Measurements from ENCODE around the gene GPR137C. TPM values are rescaled to one million over a fixed set of nuclear protein-coding genes. Genes with fewer than 3 reads are reported as not detected.

The GPR137C gene
- total RNA-seq, 4 donors from 2014 or later: 0.22 to 1.2 (median 0.71) TPM

GRCh38 chr14:52656905-52657304, 104.3 kb downstream of the GPR137C start:
- no peak overlapping the region for H3K4me3 ChIP-seq
- TF ChIP-seq CTCF (IDR thresholded peaks at IDR 0.05): no peak
- TF ChIP-seq POLR2A (IDR thresholded peaks at IDR 0.05): no peak
- no peak for TF ChIP-seq EP300 (IDR thresholded peaks at IDR 0.05)
- H3K27me3 ChIP-seq: no peaks in the 10 kb centered on the region
- H3K36me3 ChIP-seq: peaks cover 0 to 41% (median 0%) of the 10 kb centered on the region in 3 donors
- DNase-seq (ENCODE audit: low spot score in 2 of 2): no peak
- no peaks in the 10 kb centered on the region for H3K9me3 ChIP-seq
- no peaks in the 10 kb centered on the region for H3K4me1 ChIP-seq
- no peak overlapping the region for H3K27ac ChIP-seq

GRCh38 chr14:52660325-52660724, 107.7 kb downstream of the GPR137C start:
- H3K36me3 ChIP-seq: peaks cover 0 to 48% (median 0%) of the 10 kb centered on the region in 3 donors
- H3K4me1 ChIP-seq: no peaks in the 10 kb centered on the region
- no peaks in the 10 kb centered on the region for H3K9me3 ChIP-seq
- H3K4me3 ChIP-seq: no peak overlapping the region
- no peak overlapping the region for H3K27ac ChIP-seq
- no peaks in the 10 kb centered on the region for H3K27me3 ChIP-seq
- no peak for DNase-seq (ENCODE audit: low spot score in 2 of 2)
- TF ChIP-seq POLR2A (IDR thresholded peaks at IDR 0.05) (no peak), CTCF (IDR thresholded peaks at IDR 0.05) (no peak), EP300 (IDR thresholded peaks at IDR 0.05) (no peak)

- H3K27ac ChIP-seq: no peak overlapping the region
- no peak for DNase-seq (ENCODE audit: low spot score in 2 of 2)
- no peak overlapping the region for H3K4me3 ChIP-seq
- H3K4me1 ChIP-seq: no peaks in the 10 kb centered on the region
- WGBS, 2 donors: 65 to 78% methylated on average over 1 of the region's 1 CpG
- TF ChIP-seq EP300 (IDR thresholded peaks at IDR 0.05) (no peak), CTCF (IDR thresholded peaks at IDR 0.05) (no peak), POLR2A (IDR thresholded peaks at IDR 0.05) (no peak)
- H3K9me3 ChIP-seq: no peaks in the 10 kb centered on the region
- no peaks in the 10 kb centered on the region for H3K27me3 ChIP-seq
- H3K36me3 ChIP-seq: peaks cover 0 to 53% (median 0%) of the 10 kb centered on the region in 3 donors
These were observed 108.2 kb downstream of the GPR137C start for GRCh38 chr14:52660832-52661231.

GRCh38 chr14:52661314-52661713, 108.7 kb downstream of the GPR137C start:
- H3K4me1 ChIP-seq: no peaks in the 10 kb centered on the region
- H3K4me3 ChIP-seq: no peak overlapping the region
- H3K36me3 ChIP-seq: peaks cover 0 to 55% (median 0%) of the 10 kb centered on the region in 3 donors
- no peak for DNase-seq (ENCODE audit: low spot score in 2 of 2)
- H3K27me3 ChIP-seq: no peaks in the 10 kb centered on the region
- TF ChIP-seq CTCF (IDR thresholded peaks at IDR 0.05) (no peak), EP300 (IDR thresholded peaks at IDR 0.05) (no peak), POLR2A (IDR thresholded peaks at IDR 0.05) (no peak)
- no peaks in the 10 kb centered on the region for H3K9me3 ChIP-seq
- 91 to 97% methylated on average over 2 of the region's 2 CpGs for WGBS, 2 donors
- H3K27ac ChIP-seq: no peak overlapping the region

GRCh38 chr14:52663850-52664249, 111.2 kb downstream of the GPR137C start:
- 84 to 85% methylated on average over 2 of the region's 2 CpGs for WGBS, 2 donors
- Histone ChIP-seq H3K36me3 (peaks cover 0 to 62% (median 0%) of the 10 kb centered on the region in 3 donors), H3K27me3 (no peaks in the 10 kb centered on the region)

More at GRCh38 chr14:52663850-52664249, 111.2 kb downstream of the GPR137C start:
- Histone ChIP-seq H3K9me3 (no peaks in the 10 kb centered on the region), H3K27ac (no peak overlapping the region), H3K4me1 (no peaks in the 10 kb centered on the region), H3K4me3 (no peak overlapping the region)
- DNase-seq (ENCODE audit: low spot score in 2 of 2): no peak
- TF ChIP-seq EP300 (IDR thresholded peaks at IDR 0.05): no peak
- TF ChIP-seq CTCF (IDR thresholded peaks at IDR 0.05): no peak
- no peak for TF ChIP-seq POLR2A (IDR thresholded peaks at IDR 0.05)

All from tibial nerve (tissue), 4 donors.